Loucy (cell line): ENCODE data around the gene OAF.
A peak's percentile ranks its signal among the peaks of the same experiment; 100 is the strongest.

ENCODE experiments used
- H2AFZ ChIP-seq: fragments of 200-600 bp; sonication (generic); 2 replicates; pipeline ENCODE4 v1.6.0; 2016; ENCODE audit warnings: antibody characterized with exemption, mild to moderate bottlenecking, low read length, moderate library complexity
- H3F3A ChIP-seq: fragments of 200-600 bp; 2 replicates; pipeline ENCODE4 v1.6.0; 2016; ENCODE audit warnings: antibody characterized with exemption, low read depth, mild to moderate bottlenecking
- H3K27me3 ChIP-seq: fragments of 200-600 bp; sonication (generic); 2 replicates; pipeline ENCODE4 v1.6.1; 2014; ENCODE audit warnings: low read length, mild to moderate bottlenecking; ENCODE audit not compliant: insufficient read depth, poor library complexity, severe bottlenecking
- H3K36me3 ChIP-seq: fragments of 200-600 bp; sonication (generic); 2 replicates; pipeline ENCODE4 v1.6.1; 2016; ENCODE audit warnings: low read length; ENCODE audit not compliant: insufficient read depth
- H3K4me1 ChIP-seq: fragments of 200-600 bp; sonication (generic); 2 replicates; pipeline ENCODE4 v1.5.1; 2014; ENCODE audit warnings: low read length, mild to moderate bottlenecking; ENCODE audit not compliant: insufficient read depth, poor library complexity, severe bottlenecking
- H3K4me2 ChIP-seq: fragments of 200-600 bp; sonication (generic); 2 replicates; pipeline ENCODE4 v1.6.0; 2014; ENCODE audit warnings: antibody characterized with exemption, low read length, low read depth, mild to moderate bottlenecking; ENCODE audit not compliant: poor library complexity, severe bottlenecking
- H3K4me3 ChIP-seq: fragments of 200-600 bp; sonication (generic); 2 replicates; pipeline ENCODE4 v1.5.1; 2014; ENCODE audit warnings: low read length, mild to moderate bottlenecking, mixed read lengths; ENCODE audit not compliant: poor library complexity, severe bottlenecking
- H3K79me2 ChIP-seq: fragments of 200-600 bp; sonication (generic); 2 replicates; pipeline ENCODE4 v1.6.1; 2014; ENCODE audit warnings: low read length; ENCODE audit not compliant: insufficient read depth
- H3K9ac ChIP-seq: fragments of 200-600 bp; sonication (generic); 2 replicates; pipeline ENCODE4 v1.6.0; 2014; ENCODE audit warnings: mild to moderate bottlenecking, low read depth, low read length, moderate library complexity; ENCODE audit not compliant: poor library complexity, severe bottlenecking
- H3K9me2 ChIP-seq: fragments of 200-600 bp; sonication (generic); replicated peaks from 2 replicates; pipeline ENCODE4 v1.6.1; 2016; ENCODE audit warnings: low read depth, low read length, mixed read lengths
- H3K9me3 ChIP-seq: fragments of 200-600 bp; sonication (generic); 2 replicates; pipeline ENCODE4 v1.6.1; 2014; ENCODE audit warnings: mild to moderate bottlenecking, antibody characterized with exemption, low read length, low read depth; ENCODE audit not compliant: insufficient read depth
- H4K20me1 ChIP-seq: fragments of 200-600 bp; sonication (generic); 2 replicates; pipeline ENCODE4 v1.6.0; 2014; ENCODE audit warnings: antibody characterized with exemption, low read length, mild to moderate bottlenecking; ENCODE audit not compliant: insufficient read depth, poor library complexity, severe bottlenecking
- CTCF ChIP-seq: fragments of 200-600 bp; sonication (generic); conservative IDR thresholded peaks from 2 replicates; pipeline ENCODE4 v1.5.1; 2014; ENCODE audit warnings: mild to moderate bottlenecking, antibody characterized with exemption, low read length
- EZH2phosphoT487 ChIP-seq: fragments of 200-600 bp; IDR thresholded peaks from 2 replicates; pipeline ENCODE4 v1.6.1; 2018; ENCODE audit warnings: antibody characterized with exemption, mild to moderate bottlenecking, moderate library complexity, borderline replicate concordance

The OAF gene

DNA sequence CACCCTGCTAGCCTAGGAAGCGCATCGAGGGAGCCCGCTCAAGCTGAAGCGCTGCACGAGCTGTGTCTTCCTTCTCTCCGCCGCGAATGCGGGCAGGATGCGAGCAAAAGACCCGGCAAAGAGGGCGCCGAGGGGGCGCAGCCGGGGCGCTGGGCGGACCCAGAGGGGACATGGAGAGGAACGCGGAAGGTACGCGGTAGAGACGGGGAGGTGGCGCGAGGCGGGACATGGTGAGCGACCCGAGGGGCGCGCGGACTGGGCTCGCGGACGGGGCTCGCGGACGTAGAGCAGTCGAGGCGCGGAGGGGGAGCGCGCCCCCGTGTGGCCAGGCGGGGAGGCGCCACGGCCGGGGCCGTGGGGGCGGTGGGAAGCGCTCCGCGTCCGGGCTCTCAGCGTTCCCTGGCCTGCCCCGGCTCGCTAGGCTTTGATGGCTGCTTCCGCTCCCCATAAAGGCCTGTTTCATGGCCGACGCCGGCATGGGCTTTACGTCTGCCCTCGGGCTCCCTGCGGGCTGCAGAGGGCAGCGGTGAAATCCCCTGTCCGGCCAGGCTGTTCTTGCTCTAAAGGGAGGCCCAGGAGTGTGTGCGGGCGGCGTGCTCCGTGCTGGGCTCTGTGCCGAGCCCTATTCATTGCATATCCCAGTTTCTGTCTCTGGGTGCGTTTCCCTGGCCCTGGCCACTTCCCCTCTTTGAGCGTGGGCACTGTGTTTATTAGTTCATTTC lies 41.7 kb upstream of the OAF start:
- no peaks in the 10 kb centered on the region for H3K9me2 ChIP-seq
- H3K9ac ChIP-seq = no peak overlapping the region
- no peak overlapping the region for H3K4me3 ChIP-seq
- no peak for TF ChIP-seq EZH2phosphoT487
- TF ChIP-seq CTCF = 0 out of 2 replicates have a peak, but pooled peaks have one; percentile 10
- H3K4me2 ChIP-seq = no peak overlapping the region
- H3K79me2 ChIP-seq = no peaks in the 10 kb centered on the region
- H3K4me1 ChIP-seq = no peaks in the 10 kb centered on the region
- no peaks in the 10 kb centered on the region for H3K36me3 ChIP-seq
- no peak overlapping the region for H2AFZ ChIP-seq
- H3F3A ChIP-seq = no peaks in the 10 kb centered on the region
- 0 out of 2 replicates have a peak, but pooled peaks cover 2% of the 10 kb centered on the region for H3K9me3 ChIP-seq
- H3K27me3 ChIP-seq = no peaks in the 10 kb centered on the region
- no peaks in the 10 kb centered on the region for H4K20me1 ChIP-seq

- no peaks in the 10 kb centered on the region for H3K9me2 ChIP-seq
- no peaks in the 10 kb centered on the region for H3K79me2 ChIP-seq
- no peaks in the 10 kb centered on the region for H3K27me3 ChIP-seq
- H2AFZ ChIP-seq = no peak overlapping the region
- 0 out of 2 replicates have a peak, but pooled peaks cover under 1% of the 10 kb centered on the region for H3K9me3 ChIP-seq
- no peaks in the 10 kb centered on the region for H3F3A ChIP-seq
- H3K36me3 ChIP-seq = no peaks in the 10 kb centered on the region
- no peak overlapping the region for H3K4me2 ChIP-seq
- no peaks in the 10 kb centered on the region for H4K20me1 ChIP-seq
- no peaks in the 10 kb centered on the region for H3K4me1 ChIP-seq
- no peak for TF ChIP-seq EZH2phosphoT487
- no peak for TF ChIP-seq CTCF
- no peak overlapping the region for H3K4me3 ChIP-seq
- H3K9ac ChIP-seq = no peak overlapping the region
Measured at GRCh38 chr11:120169981-120170698, 40.7 kb upstream of the OAF start.

DNA sequence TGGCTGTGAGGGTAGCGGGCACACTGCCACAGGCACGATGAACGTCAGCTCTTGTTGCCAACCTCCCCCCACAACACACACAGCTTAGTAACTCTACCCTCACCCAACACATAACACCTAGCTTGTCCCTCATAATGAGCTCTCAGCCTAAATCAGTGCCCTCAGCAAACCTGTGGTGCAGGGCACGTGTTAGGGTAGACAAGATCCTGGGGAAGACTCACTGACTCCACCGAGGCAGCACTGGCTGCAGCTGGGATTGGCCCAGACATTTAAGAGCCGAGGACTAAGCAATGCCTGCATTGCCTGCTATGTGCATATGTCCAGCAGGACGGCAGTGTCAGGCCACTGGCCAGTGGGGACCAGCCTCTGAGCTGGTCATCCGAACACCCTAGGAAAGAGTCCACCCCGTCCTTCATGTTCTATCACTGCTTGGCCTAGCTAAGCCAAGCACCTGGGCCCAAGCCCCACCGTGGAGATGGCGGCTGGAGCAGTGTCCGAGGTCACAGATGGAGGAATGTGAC lies 40.0 kb upstream of the OAF start:
- no peak overlapping the region for H2AFZ ChIP-seq
- H3K9ac ChIP-seq = no peak overlapping the region
- no peak overlapping the region for H3K4me2 ChIP-seq
- no peaks in the 10 kb centered on the region for H3K27me3 ChIP-seq
- H3K9me2 ChIP-seq = no peaks in the 10 kb centered on the region
- no peaks in the 10 kb centered on the region for H4K20me1 ChIP-seq
- no peaks in the 10 kb centered on the region for H3K4me1 ChIP-seq
- H3K9me3 ChIP-seq = no peaks in the 10 kb centered on the region
- H3K4me3 ChIP-seq = no peak overlapping the region
- TF ChIP-seq EZH2phosphoT487 (no peak), CTCF (no peak)
- H3K36me3 ChIP-seq = no peaks in the 10 kb centered on the region
- H3K79me2 ChIP-seq = no peaks in the 10 kb centered on the region
- H3F3A ChIP-seq = no peaks in the 10 kb centered on the region
